ENCODE results near the gene CITED4.

The CITED4 gene

GRCh38 chr1:40836283-40836682 lies 25.9 kb downstream of the CITED4 start:
- TF ChIP-seq, protein P1, sequence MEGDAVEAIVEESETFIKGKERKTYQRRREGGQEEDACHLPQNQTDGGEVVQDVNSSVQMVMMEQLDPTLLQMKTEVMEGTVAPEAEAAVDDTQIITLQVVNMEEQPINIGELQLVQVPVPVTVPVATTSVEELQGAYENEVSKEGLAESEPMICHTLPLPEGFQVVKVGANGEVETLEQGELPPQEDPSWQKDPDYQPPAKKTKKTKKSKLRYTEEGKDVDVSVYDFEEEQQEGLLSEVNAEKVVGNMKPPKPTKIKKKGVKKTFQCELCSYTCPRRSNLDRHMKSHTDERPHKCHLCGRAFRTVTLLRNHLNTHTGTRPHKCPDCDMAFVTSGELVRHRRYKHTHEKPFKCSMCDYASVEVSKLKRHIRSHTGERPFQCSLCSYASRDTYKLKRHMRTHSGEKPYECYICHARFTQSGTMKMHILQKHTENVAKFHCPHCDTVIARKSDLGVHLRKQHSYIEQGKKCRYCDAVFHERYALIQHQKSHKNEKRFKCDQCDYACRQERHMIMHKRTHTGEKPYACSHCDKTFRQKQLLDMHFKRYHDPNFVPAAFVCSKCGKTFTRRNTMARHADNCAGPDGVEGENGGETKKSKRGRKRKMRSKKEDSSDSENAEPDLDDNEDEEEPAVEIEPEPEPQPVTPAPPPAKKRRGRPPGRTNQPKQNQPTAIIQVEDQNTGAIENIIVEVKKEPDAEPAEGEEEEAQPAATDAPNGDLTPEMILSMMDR (conservative IDR thresholded peaks at IDR 0.05; ENCODE audit: low read depth, low read length): no peak
- H3K4me3 ChIP-seq (ENCODE audit: low read length): no peak overlapping the region
- no peak for DNase-seq (ENCODE audit: low read depth)

DNA sequence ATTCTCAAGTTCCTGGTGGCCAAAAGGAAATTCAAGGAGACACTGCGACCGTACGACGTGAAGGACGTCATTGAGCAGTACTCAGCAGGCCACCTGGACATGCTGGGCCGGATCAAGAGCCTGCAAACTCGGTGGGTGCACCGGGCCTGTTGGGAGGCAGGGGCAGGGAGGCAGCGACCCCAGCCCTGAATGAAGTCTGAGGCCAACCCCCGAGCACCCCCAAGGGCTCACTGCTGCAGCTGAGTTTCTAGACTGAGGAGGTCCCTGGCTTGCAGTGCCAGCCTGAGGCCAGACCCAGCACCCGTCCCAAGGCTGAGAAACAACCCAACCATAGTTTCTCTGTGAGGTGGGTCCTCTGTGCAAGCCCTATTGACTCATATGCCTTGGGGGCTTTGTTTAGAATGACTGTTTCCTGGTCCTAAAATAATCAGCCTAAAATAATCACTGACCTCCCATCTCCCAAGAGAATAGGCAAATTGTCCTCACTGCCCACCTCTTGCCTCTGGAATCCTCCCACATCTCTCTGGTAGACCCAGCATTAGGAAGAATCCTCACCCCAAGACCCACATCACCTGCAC lies 27.1 kb downstream of the CITED4 start:
- TF ChIP-seq, protein P1 (conservative IDR thresholded peaks at IDR 0.05; ENCODE audit: low read depth, low read length): no peak
- no peak overlapping the region for H3K4me3 ChIP-seq (ENCODE audit: low read length)
- DNase-seq (ENCODE audit: low read depth): no peak

GRCh38 chr1:40833979-40834378 lies 28.2 kb downstream of the CITED4 start:
- no peak overlapping the region for H3K4me3 ChIP-seq (ENCODE audit: low read length)
- TF ChIP-seq, protein P1 (conservative IDR thresholded peaks at IDR 0.05; ENCODE audit: low read depth, low read length): no peak
- no peak for DNase-seq (ENCODE audit: low read depth)

GRCh38 chr1:40831001-40831732 lies 31.0 kb downstream of the CITED4 start:
- no peak overlapping the region for H3K4me3 ChIP-seq (ENCODE audit: low read length)
- DNase-seq (ENCODE audit: low read depth): no peak
- TF ChIP-seq, protein P1 (conservative IDR thresholded peaks at IDR 0.05; ENCODE audit: low read depth, low read length): no peak

GRCh38 chr1:40830419-40830943 lies 31.7 kb downstream of the CITED4 start:
- no peak overlapping the region for H3K4me3 ChIP-seq (ENCODE audit: low read length)
- TF ChIP-seq, protein P1 (conservative IDR thresholded peaks at IDR 0.05; ENCODE audit: low read depth, low read length): no peak
- DNase-seq (ENCODE audit: low read depth): no peak

DNA sequence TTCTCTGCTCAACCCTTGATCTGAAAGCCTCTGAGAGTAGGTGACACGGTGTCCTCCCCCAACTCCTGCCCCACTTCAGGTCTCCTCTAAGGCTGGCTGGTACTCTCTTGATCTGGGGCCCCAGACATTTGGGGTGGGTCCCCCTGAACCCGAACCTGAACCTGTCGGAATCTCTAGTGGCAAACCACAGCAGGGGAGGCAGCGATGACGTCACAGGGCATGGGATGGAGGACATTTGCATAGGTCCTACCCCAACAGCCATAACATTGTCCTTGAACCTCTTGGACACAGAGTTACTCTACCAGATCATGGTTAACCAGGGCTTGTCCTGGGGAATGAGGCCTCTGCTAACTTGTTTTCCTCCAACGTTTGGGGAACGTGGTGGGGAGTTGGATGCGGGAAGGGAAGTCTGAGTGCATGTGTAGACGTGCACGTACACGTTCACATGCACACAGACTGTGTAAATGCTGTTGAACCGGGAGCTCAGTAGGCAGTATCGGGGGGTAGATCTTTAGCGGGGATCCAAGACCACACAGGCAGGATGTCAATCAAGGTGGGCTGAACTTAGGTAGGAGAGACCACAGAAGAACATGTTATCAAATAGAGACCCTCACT lies 32.4 kb downstream of the CITED4 start:
- no peak overlapping the region for H3K4me3 ChIP-seq (ENCODE audit: low read length)
- TF ChIP-seq, protein P1 (conservative IDR thresholded peaks at IDR 0.05; ENCODE audit: low read depth, low read length): no peak
- no peak for DNase-seq (ENCODE audit: low read depth)

All from retinal pigment epithelial cell (primary cell).